Epithelial cell of esophagus (primary cell): Measurements from ENCODE around the gene PPP1R13L.

ENCODE experiments used
- DNase-seq: peaks from one replicate; pipeline ENCODE4 v3.0.0; 2010; ENCODE audit warnings: low read depth
- H3K4me3 ChIP-seq: 2 replicates; pipeline ENCODE4 v1.5.1; 2011; ENCODE audit warnings: mild to moderate bottlenecking, low read length, control low read depth
- TF ChIP-seq, protein P1 (sequence below): IDR thresholded peaks from 2 replicates; pipeline ENCODE4 v1.5.1; 2011; ENCODE audit warnings: low read depth, mild to moderate bottlenecking, low read length, control low read depth, inconsistent platforms; ENCODE audit not compliant: insufficient read depth; ENCODE audit errors: missing control alignments

PPP1R13L gene, protein sequence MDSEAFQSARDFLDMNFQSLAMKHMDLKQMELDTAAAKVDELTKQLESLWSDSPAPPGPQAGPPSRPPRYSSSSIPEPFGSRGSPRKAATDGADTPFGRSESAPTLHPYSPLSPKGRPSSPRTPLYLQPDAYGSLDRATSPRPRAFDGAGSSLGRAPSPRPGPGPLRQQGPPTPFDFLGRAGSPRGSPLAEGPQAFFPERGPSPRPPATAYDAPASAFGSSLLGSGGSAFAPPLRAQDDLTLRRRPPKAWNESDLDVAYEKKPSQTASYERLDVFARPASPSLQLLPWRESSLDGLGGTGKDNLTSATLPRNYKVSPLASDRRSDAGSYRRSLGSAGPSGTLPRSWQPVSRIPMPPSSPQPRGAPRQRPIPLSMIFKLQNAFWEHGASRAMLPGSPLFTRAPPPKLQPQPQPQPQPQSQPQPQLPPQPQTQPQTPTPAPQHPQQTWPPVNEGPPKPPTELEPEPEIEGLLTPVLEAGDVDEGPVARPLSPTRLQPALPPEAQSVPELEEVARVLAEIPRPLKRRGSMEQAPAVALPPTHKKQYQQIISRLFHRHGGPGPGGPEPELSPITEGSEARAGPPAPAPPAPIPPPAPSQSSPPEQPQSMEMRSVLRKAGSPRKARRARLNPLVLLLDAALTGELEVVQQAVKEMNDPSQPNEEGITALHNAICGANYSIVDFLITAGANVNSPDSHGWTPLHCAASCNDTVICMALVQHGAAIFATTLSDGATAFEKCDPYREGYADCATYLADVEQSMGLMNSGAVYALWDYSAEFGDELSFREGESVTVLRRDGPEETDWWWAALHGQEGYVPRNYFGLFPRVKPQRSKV

DNA sequence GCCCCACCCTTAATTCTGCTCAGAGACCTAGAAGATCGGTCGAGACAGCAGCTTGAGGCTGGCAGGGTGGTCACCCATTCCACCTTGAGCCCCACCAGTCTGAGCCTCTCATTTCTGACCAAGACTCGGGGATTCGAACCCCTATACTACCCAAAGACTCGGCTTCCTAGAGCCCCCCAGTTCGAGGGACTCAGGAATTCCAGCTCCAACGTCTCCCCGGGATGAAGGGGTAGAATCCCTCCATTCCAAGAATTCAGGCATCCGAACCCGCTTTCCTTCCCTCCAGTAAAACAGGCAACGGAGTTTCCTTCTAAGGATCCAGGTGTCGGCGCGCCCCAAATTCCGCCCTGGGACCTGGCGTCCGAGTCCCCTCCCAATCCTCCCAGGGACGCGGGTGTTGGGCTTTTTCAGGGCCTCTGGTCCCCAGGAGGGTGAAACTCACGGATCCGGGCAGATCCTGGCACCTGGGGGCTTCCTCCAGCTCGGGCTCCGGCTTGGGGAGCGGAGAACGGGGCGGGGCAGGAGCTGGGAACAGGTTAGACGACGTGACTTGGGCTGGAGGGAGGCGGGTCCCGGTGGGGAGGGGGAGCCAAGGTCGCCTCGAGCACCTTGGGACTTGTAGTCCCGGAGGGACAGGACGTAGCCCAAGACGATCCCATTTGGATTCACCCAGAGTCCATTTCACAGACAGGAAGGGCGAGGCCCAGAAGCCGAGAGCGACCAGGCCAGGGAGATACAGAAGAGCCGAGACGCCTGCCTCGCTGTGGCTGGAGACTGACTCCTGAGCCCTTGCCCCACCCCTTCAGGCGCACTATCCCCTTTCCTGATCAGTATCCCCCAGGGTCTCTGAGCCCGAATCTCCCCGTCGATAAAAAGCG is at the start of gene PPP1R13L:
PPP1R13L (minus strand) TSS at position 513 of the 878 bp plus-strand sequence. CDS start 6,751 bp downstream, outside the sequence.
- DNase-seq: peak; percentile 98
- TF ChIP-seq, protein P1, sequence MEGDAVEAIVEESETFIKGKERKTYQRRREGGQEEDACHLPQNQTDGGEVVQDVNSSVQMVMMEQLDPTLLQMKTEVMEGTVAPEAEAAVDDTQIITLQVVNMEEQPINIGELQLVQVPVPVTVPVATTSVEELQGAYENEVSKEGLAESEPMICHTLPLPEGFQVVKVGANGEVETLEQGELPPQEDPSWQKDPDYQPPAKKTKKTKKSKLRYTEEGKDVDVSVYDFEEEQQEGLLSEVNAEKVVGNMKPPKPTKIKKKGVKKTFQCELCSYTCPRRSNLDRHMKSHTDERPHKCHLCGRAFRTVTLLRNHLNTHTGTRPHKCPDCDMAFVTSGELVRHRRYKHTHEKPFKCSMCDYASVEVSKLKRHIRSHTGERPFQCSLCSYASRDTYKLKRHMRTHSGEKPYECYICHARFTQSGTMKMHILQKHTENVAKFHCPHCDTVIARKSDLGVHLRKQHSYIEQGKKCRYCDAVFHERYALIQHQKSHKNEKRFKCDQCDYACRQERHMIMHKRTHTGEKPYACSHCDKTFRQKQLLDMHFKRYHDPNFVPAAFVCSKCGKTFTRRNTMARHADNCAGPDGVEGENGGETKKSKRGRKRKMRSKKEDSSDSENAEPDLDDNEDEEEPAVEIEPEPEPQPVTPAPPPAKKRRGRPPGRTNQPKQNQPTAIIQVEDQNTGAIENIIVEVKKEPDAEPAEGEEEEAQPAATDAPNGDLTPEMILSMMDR: no peak
- peak within 1 kb of the TSS; percentile 100 for H3K4me3 ChIP-seq

- no peak overlapping the region for H3K4me3 ChIP-seq
- DNase-seq: no peak
- TF ChIP-seq, protein P1: no peak
Observed at GRCh38 chr19:45451850-45452387, 47.0 kb upstream of the PPP1R13L start.

DNA sequence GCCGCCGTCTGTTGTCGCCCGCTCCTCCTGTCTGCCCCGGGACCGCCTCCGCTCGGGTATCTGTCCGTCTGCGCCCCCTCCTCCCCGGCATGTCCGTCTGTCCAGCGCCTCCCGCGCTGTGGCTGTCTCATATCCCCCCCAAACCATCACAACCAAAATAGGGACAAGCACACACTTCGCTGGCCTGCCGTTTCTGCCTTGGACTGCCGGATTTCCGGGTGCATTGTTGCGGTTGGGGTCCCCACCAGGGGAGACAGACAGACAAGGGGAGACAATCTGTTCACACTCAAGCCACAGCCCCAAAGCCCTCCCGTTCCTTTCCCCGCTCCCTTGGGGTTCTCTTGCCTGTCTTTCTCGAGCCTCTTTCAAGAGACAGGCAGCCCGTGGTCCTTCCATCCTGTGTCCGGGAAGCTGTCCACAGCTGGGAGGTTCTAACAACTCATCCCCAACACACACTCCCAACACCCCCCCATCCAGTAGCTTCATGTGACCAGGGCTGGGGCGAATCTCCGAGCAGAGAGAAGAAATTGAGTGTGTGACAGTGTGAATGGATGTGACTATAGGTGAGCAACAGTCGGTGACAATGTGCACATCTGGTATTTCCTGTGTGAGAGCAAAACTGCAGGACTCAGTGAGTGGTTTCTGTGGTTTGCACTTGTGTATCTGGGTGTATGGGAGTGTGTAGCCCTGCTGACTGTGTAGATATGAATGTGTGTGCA is 46.4 kb upstream of the PPP1R13L start:
- H3K4me3 ChIP-seq: peak overlapping the region; percentile 64
- DNase-seq: peak; percentile 77
- TF ChIP-seq, protein P1: no peak

GRCh38 chr19:45450012-45450333 is 45.1 kb upstream of the PPP1R13L start:
- TF ChIP-seq, protein P1: no peak
- DNase-seq: no peak

DNA sequence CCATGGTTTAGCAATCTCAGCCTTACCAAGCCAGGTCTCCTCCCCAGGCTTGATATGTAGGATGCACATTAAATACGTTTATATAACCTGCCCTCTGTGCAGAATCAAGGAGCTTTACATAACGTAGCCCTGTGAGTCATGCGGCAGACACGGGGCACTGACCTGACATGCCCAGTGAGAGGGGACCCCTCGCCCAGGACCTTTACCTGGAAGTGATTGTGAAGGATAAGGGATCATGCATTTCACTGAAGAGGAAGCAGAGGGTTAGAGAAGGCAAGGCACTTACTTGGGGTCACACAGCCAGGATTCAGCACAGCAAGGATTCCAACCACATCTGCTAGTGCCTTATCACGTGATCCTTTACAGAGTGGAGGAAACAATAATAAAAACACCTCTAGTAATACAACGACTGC is 44.0 kb upstream of the PPP1R13L start:
- peak; percentile 90 for DNase-seq
- TF ChIP-seq, protein P1: no peak
- H3K4me3 ChIP-seq: peak overlapping the region; percentile 0

More at GRCh38 chr19:45450012-45450333, 45.1 kb upstream of the PPP1R13L start:
- H3K4me3 ChIP-seq: peak overlapping the region; percentile 66

- DNase-seq: no peak
- TF ChIP-seq, protein P1: no peak
- H3K4me3 ChIP-seq: no peak overlapping the region
Observed at GRCh38 chr19:45448425-45448756, 43.5 kb upstream of the PPP1R13L start.
